ENCODE results near the gene PRICKLE2.

Gene PRICKLE2

GRCh38 chr3:64088408-64089205 lies 136.7 kb downstream of the PRICKLE2 start:
- no peak for TF ChIP-seq CTCF (IDR thresholded peaks at IDR 0.05)
- no peak for DNase-seq (ENCODE audit: low spot score)
- no peak overlapping the region for H3K27ac ChIP-seq
- H3K4me3 ChIP-seq = no peak overlapping the region

GRCh38 chr3:64086479-64087252 lies 138.6 kb downstream of the PRICKLE2 start:
- DNase-seq (ENCODE audit: low spot score) = no peak
- no peak for TF ChIP-seq CTCF (IDR thresholded peaks at IDR 0.05)
- H3K4me3 ChIP-seq = no peak overlapping the region

GRCh38 chr3:64084640-64085039 lies 140.6 kb downstream of the PRICKLE2 start:
- Histone ChIP-seq H3K27ac (no peak overlapping the region), H3K4me3 (no peak overlapping the region)
- DNase-seq (ENCODE audit: low spot score) = no peak
- TF ChIP-seq CTCF (IDR thresholded peaks at IDR 0.05) = no peak

More at GRCh38 chr3:64086479-64087252, 138.6 kb downstream of the PRICKLE2 start:
- H3K27ac ChIP-seq = no peak overlapping the region

GRCh38 chr3:64083575-64083974 lies 141.7 kb downstream of the PRICKLE2 start:
- no peak overlapping the region for H3K27ac ChIP-seq
- no peak for DNase-seq (ENCODE audit: low spot score)
- no peak overlapping the region for H3K4me3 ChIP-seq
- no peak for TF ChIP-seq CTCF (IDR thresholded peaks at IDR 0.05)

- DNase-seq (ENCODE audit: low spot score) = no peak
- H3K27ac ChIP-seq = no peak overlapping the region
- no peak overlapping the region for H3K4me3 ChIP-seq
- no peak for TF ChIP-seq CTCF (IDR thresholded peaks at IDR 0.05)
Measured at GRCh38 chr3:64082961-64083541, 142.2 kb downstream of the PRICKLE2 start.

- H3K27ac ChIP-seq = no peak overlapping the region
- no peak for DNase-seq (ENCODE audit: low spot score)
- no peak for TF ChIP-seq CTCF (IDR thresholded peaks at IDR 0.05)
Measured at GRCh38 chr3:64082411-64082810, 142.9 kb downstream of the PRICKLE2 start.

More at GRCh38 chr3:64082411-64082810, 142.9 kb downstream of the PRICKLE2 start:
- no peak overlapping the region for H3K4me3 ChIP-seq

Data from coronary artery (tissue), 2 donors.